ENCODE data around the gene FBXW8. TPM values are rescaled to one million over a fixed set of nuclear protein-coding genes. Genes with fewer than 3 reads are reported as not detected.

Gene FBXW8
- total RNA-seq, 1 experiment from 2014 or later: 15.3 TPM

DNA sequence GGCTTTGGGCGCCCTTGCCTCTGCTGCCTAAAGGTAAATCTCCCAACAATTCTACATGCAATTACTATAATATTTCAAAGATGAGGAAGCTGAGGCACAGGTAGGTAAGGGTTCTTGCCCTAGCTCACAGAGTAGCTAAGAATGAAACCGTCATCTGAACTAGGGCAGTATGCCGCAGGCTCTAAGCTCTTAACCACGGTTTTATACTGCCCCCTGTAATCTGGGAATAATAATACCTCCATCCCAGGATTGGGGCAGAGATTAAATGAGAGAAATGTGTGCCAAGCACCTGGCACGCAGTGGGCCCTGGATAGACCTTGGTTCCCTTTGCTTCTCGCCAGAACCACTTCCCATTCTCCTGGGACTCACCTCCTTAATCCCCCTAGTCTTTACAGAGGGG lies 28.0 kb upstream of the FBXW8 start:
- peaks cover 89% of the 10 kb centered on the region for H3K27me3 Mint-ChIP-seq (ENCODE audit: low read depth)
- H2AFZ ChIP-seq (ENCODE audit: low read length): no peak overlapping the region
- H2BK5ac ChIP-seq (ENCODE audit: insufficient read length, low read length): no peak overlapping the region
- H3K79me1 ChIP-seq (ENCODE audit: insufficient read depth, low read depth, low read length, poor library complexity, severe bottlenecking): no peaks in the 10 kb centered on the region
- no peak overlapping the region for H2BK20ac ChIP-seq (ENCODE audit: low read depth, low read length, poor library complexity, severe bottlenecking)
- no peak overlapping the region for H2BK12ac ChIP-seq (ENCODE audit: insufficient read length, low read depth, low read length)
- H3T11ph ChIP-seq (ENCODE audit: low read length): no peak overlapping the region
- H3K4me2 ChIP-seq (ENCODE audit: insufficient read depth, insufficient read length, low read length): peak overlapping the region; percentile 59
- no peak overlapping the region for H2BK15ac ChIP-seq (ENCODE audit: low read depth, low read length)
- H3K27ac ChIP-seq (ENCODE audit: insufficient read length, low read depth, low read length): no peak overlapping the region
- no CpG with 5 or more reads among the region's 6 CpGs for WGBS (ENCODE audit: extremely low coverage, insufficient read length, low lambda C conversion rate)
- H4K5ac ChIP-seq (ENCODE audit: insufficient read length, low read depth, low read length): no peak overlapping the region
- H3K27ac Mint-ChIP-seq: no peak overlapping the region
- no peaks in the 10 kb centered on the region; a peak in 1 of 5 replicates for H3K9me3 Mint-ChIP-seq
- H3K9me3 ChIP-seq (ENCODE audit: control insufficient read depth, low read depth, low read length): no peaks in the 10 kb centered on the region
- no peaks in the 10 kb centered on the region for H4K20me1 ChIP-seq (ENCODE audit: control insufficient read depth, insufficient read depth, insufficient read length)
- peaks cover 30 to 34% of the 10 kb centered on the region in 2 experiments for H3K4me1 Mint-ChIP-seq
- no peak overlapping the region for H3K4ac ChIP-seq (ENCODE audit: low read depth, low read length)
- H3K14ac ChIP-seq (ENCODE audit: insufficient read depth, low read length): no peak overlapping the region
- H3K36me3 Mint-ChIP-seq (ENCODE audit: insufficient read depth in 1 of 3, low read depth in 3 of 3): no peaks in the 10 kb centered on the region
- DNase-seq: peak; percentile 48
- H3K56ac ChIP-seq (ENCODE audit: insufficient read length, low read depth, low read length): no peak overlapping the region
- peak overlapping the region; percentile 9 to 88; a peak in 2 of 5 replicates for H3K4me3 Mint-ChIP-seq
- H3K23me2 ChIP-seq (ENCODE audit: insufficient read length, low read depth, low read length, poor library complexity, severe bottlenecking): peaks cover 22% of the 10 kb centered on the region
- H4K8ac ChIP-seq (replicated peaks; ENCODE audit: insufficient read length, low read depth, low read length): no peak overlapping the region
- TF ChIP-seq, protein P1, sequence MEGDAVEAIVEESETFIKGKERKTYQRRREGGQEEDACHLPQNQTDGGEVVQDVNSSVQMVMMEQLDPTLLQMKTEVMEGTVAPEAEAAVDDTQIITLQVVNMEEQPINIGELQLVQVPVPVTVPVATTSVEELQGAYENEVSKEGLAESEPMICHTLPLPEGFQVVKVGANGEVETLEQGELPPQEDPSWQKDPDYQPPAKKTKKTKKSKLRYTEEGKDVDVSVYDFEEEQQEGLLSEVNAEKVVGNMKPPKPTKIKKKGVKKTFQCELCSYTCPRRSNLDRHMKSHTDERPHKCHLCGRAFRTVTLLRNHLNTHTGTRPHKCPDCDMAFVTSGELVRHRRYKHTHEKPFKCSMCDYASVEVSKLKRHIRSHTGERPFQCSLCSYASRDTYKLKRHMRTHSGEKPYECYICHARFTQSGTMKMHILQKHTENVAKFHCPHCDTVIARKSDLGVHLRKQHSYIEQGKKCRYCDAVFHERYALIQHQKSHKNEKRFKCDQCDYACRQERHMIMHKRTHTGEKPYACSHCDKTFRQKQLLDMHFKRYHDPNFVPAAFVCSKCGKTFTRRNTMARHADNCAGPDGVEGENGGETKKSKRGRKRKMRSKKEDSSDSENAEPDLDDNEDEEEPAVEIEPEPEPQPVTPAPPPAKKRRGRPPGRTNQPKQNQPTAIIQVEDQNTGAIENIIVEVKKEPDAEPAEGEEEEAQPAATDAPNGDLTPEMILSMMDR (conservative IDR thresholded peaks at IDR 0.05): peak; percentile 52
- no peak overlapping the region for H3K18ac ChIP-seq (ENCODE audit: insufficient read length, low read depth, low read length)
- H2AK5ac ChIP-seq (ENCODE audit: insufficient read length, low read length): no peak overlapping the region
- H3K4me1 ChIP-seq (ENCODE audit: insufficient read depth, low read length): no peaks in the 10 kb centered on the region
- no peaks in the 10 kb centered on the region for H3K79me2 ChIP-seq (ENCODE audit: insufficient read depth, low read length)
- H2BK120ac ChIP-seq (ENCODE audit: low read depth, low read length, poor library complexity, severe bottlenecking): no peak overlapping the region
- H3K23ac ChIP-seq (ENCODE audit: insufficient read length, low read depth, low read length): no peak overlapping the region
- no peak overlapping the region for H4K91ac ChIP-seq (ENCODE audit: insufficient read length, low read depth, low read length)
- H3K9ac ChIP-seq (ENCODE audit: extremely low read depth, insufficient read length, low read length): no peak overlapping the region
- H3K27me3 ChIP-seq (ENCODE audit: insufficient read depth, low read length): peaks cover 42% of the 10 kb centered on the region
